GM18867 (cell line): ENCODE data around the gene RIN1.
A peak's percentile ranks its signal among the peaks of the same experiment; 100 is the strongest.
"Not testable (repeated sequence)": the region's sequence is repeated elsewhere in the genome, so short reads cannot be mapped to it uniquely, and the experiment has no call there.

Experiments used
- ATAC-seq: cut with Tn5 transposase; IDR thresholded peaks from one replicate; pipeline ENCODE4 v1.9.1; 2021; ENCODE audit warnings: mild to moderate bottlenecking, moderate library complexity; ENCODE audit not compliant: unreplicated experiment

Gene RIN1, protein sequence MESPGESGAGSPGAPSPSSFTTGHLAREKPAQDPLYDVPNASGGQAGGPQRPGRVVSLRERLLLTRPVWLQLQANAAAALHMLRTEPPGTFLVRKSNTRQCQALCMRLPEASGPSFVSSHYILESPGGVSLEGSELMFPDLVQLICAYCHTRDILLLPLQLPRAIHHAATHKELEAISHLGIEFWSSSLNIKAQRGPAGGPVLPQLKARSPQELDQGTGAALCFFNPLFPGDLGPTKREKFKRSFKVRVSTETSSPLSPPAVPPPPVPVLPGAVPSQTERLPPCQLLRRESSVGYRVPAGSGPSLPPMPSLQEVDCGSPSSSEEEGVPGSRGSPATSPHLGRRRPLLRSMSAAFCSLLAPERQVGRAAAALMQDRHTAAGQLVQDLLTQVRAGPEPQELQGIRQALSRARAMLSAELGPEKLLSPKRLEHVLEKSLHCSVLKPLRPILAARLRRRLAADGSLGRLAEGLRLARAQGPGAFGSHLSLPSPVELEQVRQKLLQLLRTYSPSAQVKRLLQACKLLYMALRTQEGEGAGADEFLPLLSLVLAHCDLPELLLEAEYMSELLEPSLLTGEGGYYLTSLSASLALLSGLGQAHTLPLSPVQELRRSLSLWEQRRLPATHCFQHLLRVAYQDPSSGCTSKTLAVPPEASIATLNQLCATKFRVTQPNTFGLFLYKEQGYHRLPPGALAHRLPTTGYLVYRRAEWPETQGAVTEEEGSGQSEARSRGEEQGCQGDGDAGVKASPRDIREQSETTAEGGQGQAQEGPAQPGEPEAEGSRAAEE

GRCh38 chr11:66336234-66337102 is at the start of gene RIN1:
Gene RIN1 (minus strand): TSS chr11:66336434. CDS start chr11:66336402, 32 bp downstream.
- peak; percentile 51 for ATAC-seq

GRCh38 chr11:66384316-66384715 is 48.1 kb upstream of the RIN1 start:
- ATAC-seq: not testable (repeated sequence)

GRCh38 chr11:66380264-66380663 is 44.0 kb upstream of the RIN1 start:
- ATAC-seq: not testable (repeated sequence)

- not testable (repeated sequence) for ATAC-seq
These were observed 37.6 kb upstream of the RIN1 start for GRCh38 chr11:66373690-66374287.

DNA sequence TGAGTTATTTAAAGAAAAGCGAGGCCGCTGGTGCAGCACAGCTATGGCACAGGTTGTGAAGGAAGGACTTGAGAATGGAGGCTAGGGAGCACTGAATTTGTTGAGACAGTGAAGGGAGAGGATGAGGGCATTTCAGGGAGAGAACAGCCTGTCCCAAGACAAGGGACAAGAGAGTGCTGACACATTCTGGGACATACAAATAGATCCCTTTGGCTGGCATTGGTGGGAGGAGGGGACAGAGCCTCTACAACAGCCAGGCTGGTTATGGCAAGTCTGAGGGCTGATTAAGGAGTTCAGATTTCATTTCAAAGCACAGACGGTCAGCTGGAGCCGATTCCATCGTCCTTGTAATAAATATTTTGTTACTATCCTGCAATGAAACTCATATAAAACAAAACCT is 37.0 kb upstream of the RIN1 start:
- no peak for ATAC-seq

GRCh38 chr11:66371627-66372415 is 35.6 kb upstream of the RIN1 start, which contains the start of gene SLC29A2:
Gene SLC29A2 (minus strand): TSS chr11:66371760. CDS start chr11:66371591, 169 bp downstream.
- ATAC-seq: peak; percentile 66

DNA sequence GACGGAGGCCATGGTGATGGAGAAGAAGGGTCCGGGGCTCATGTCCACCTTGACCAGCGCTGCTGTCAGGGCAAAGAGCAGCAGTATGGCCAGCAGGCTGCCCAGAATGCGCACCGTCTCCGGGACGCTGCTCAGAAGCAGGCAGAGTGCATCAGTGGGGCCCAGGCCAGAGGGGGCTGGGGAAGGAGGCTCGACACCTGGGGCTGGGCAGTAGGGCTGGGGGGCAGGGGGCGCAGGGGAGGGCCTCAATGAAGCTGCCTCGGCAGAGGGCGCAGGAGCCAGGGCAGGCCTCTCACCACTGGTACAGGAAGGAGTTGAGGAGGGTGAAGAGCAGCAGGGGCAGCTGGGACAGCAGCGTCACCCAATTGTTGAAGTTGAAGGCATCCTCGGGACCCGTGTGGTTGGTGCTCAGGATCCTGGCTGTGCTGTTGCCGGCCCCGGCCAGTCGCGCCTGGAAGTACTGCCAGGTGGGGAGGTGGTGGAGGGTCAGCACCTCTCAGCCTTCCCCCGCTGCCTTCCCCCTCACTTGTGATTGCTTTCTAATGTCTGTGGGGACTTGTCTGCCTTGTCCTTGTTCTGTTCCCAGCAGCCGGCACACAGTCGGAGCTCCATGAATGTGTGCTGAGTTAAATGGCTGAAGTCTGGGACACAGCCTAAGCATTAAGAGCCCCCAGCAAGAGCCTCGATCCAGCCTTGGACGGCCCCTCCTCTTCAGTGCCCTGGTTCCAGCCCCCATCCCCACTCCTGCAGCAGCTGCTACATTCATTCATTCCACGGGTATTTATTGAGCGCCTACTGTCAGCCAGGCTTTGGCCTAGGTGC is 33.0 kb upstream of the RIN1 start:
- no peak for ATAC-seq

DNA sequence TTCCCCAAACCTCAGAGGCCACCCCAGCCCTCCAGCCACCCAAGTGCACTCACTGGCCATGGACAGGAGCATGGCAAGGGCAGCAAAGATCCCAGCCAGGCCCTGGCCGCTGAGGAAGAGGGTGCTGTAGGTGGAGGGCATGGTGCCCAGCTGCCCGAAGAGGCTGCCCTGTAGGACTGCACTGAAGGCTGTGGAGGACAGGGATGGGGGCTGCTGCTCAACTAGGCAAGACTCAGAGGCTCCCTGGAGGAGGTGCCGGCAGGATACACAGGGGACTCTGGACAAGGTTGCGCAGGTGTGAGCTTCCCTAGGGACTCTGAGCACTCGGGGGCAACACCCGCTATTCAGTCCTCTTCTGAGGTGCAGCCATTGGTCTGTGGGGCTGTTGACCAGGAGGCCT is 32.2 kb upstream of the RIN1 start:
- ATAC-seq: no peak

GRCh38 chr11:66367561-66368312 is 31.5 kb upstream of the RIN1 start:
- ATAC-seq: no peak

GRCh38 chr11:66366844-66367477 is 30.7 kb upstream of the RIN1 start:
- no peak for ATAC-seq

- ATAC-seq: no peak
These were observed 29.7 kb upstream of the RIN1 start for GRCh38 chr11:66365711-66366619.

GRCh38 chr11:66365166-66365565 is 28.9 kb upstream of the RIN1 start:
- ATAC-seq: no peak

DNA sequence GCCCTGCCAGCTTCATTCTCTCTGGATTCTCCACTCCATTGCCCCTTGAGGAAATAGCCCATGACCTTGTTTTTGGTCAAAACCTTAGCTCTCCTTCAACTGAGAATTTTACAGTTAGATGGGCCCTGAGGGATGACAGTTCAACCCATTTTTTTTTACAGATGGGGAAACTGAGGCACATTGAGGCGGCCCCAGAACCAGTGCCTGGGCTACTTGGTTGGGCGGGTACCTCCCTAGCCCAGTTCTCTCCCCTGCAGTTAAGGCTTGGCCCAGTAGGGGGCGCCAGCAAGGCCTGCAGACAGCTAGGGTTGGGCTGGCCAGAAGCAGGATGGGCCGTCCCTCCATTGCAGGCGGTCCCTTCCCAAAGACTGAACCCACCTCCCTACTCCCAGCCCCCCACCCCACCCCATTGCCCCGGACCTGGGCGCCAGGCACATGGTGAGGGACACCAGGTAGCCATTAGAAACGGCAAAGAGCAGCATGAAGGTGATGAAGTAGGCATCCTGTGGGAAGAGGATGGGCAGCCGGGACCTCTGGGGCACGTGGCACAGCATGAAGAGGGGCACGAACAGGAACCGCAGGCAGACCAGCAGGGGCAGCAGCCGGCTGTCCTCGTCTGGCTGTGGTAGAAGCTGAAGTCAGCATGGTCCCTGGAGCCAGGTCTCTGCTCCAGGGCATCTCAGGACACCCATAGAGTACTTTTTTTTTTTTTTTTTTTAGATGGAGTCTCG is 27.7 kb upstream of the RIN1 start:
- ATAC-seq: no peak

DNA sequence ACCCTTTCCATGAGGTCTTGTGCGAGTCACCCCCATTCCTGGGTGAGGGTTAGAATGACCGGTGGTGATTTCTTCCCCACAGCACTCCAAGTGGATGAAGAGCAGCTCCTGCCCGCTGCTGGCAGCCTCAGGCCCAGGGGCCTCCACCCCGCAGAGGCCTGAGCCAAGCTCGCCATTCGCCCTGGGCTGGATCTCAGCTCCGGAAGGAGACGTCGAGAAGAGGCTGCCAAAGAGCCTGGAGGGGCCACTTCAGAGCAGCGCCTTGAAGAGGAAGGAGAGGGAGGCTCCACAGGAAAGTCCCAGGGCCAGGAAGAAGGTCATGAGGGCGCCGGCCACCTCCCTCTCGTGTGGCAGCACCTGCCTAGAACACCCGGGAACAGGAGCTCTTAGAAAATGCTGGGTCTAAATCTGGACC is 27.0 kb upstream of the RIN1 start:
- ATAC-seq: no peak

DNA sequence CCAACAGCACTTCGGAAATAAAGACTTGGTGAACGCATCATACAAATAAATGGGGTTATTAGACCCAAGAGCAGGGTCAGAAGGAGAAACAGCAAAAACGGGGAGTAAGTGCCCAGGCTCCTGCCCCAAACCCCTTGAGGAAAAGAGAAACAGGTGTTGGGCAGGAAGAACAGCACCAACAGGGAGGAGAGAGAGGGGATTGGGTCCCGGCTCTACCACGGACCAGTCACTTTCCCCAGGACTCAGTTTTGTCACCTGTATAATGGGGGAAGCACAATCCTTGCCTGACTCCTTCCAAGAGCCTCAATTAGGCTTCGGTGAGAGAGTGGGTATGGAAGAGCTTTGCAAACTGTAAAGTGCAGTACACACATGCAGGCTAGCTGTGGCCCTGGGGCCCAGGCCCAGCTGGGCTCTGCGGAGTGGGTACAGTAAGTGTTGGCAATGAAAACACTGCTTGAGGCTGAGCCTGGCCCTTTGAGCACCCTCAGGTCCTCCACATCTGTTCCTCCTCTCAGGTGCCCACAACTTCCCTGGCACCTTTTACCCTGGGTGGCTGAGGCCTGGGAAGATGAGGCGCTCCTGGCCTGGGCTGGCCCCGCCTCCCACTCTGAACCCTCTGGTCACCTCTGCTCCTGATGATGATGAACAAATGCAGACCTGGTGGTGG is 26.4 kb upstream of the RIN1 start:
- no peak for ATAC-seq
